Activated CD4-positive, alpha-beta memory T cell treated with anti-CD3 and anti-CD28 coated beads for 36 hours (primary cell): ENCODE measurements around the gene CCZ1. TPM values are rescaled to one million over a fixed set of nuclear protein-coding genes. Genes with fewer than 3 reads are reported as not detected.
"Not testable (repeated sequence)": the region's sequence is repeated elsewhere in the genome, so short reads cannot be mapped to it uniquely, and the experiment has no call there.

Source experiments
- CTCF ChIA-PET: fragments of 350-600 bp; sonication (Branson Sonifier 250); formaldehyde crosslinking; loops from one replicate; lab custom pipeline; 2021; ENCODE audit warnings: antibody characterized with exemption, inconsistent platforms; lab: Charles Lee
- POLR2A ChIA-PET: fragments of 350-600 bp; sonication (Branson Sonifier 250); formaldehyde crosslinking; loops from one replicate; lab custom pipeline; 2021; ENCODE audit warnings: antibody characterized with exemption; lab: Charles Lee
- DNase-seq: peaks from one replicate; pipeline ENCODE4 v3.0.0-alpha.2; 2020
- H3K27ac Mint-ChIP-seq: one replicate; pipeline ENCODE4 v1.8.0; 2021; ENCODE audit warnings: mixed read lengths
- H3K27me3 Mint-ChIP-seq: one replicate; pipeline ENCODE4 v1.8.0; 2021; ENCODE audit warnings: mixed read lengths
- H3K36me3 Mint-ChIP-seq: one replicate; pipeline ENCODE4 v1.8.0; 2021; ENCODE audit warnings: mixed read lengths
- H3K4me1 Mint-ChIP-seq: one replicate; pipeline ENCODE4 v1.8.0; 2021; ENCODE audit warnings: low read depth, mixed read lengths
- H3K4me3 Mint-ChIP-seq: one replicate; pipeline ENCODE4 v1.8.0; 2021; ENCODE audit warnings: mild to moderate bottlenecking, mixed read lengths
- H3K9me3 Mint-ChIP-seq: one replicate; pipeline ENCODE4 v1.8.0; 2021; ENCODE audit warnings: mixed read lengths
- intact Hi-C: fragments of 100-400 bp; cut with micrococcal nuclease; formaldehyde crosslinking; loops from one replicate; pipeline ENCODE4 v1.15.1; 2023
- total RNA-seq, 2 experiments: library from RNA; stranded (reverse); gene quantifications; one replicate each; pipeline ENCODE4 v1.2.3, GENCODE V29; 2021

CCZ1 gene
- 100 to 1,000 TPM in 1 of 2 experiments, 10 to 100 TPM in 1; 96.2 to 110 TPM for total RNA-seq

DNA sequence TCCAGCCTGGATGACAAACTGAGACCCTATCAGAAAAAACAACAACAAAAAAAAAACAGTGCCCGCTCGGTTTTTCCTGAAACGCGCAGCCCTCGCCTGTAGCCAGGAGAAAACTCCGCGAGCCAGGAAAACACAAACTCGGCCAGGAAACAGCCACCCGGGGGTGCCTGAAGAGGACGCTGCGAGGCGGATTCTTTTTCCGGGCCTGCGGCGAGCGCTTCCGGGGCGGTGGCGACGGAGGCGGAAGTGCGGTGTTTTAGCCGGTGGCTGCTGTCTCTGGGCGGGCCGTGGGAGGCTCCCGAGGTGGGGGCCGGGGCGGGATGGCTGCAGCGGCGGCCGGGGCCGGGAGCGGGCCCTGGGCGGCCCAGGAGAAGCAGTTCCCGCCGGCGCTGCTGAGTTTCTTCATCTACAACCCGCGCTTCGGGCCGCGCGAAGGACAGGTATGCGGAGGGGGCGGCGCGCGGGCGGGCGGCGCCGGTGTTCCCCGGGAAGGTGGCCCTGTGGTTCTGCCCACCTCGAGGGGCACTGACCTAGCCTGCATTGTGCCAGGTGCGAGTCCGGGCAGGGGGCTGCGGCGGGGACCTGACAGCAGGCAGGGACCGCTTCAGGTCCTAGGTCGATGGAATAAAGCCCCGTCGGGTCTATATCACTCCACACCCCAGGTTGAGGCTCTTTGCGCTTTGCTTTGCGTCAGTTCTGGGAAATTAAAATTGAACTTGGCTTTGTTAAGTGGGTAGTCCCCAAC is at the start of gene CCZ1:
CCZ1 (plus strand) TSS at position 254 of the 745 bp plus-strand sequence; CDS start at position 321, 67 bp downstream.
- H3K27ac Mint-ChIP-seq: peak within 1 kb of the TSS; percentile 82
- H3K36me3 Mint-ChIP-seq, H3K27me3 Mint-ChIP-seq, POLR2A ChIA-PET, intact Hi-C loops, H3K9me3 Mint-ChIP-seq, CTCF ChIA-PET: not testable (repeated sequence)
- peaks cover 10% of the 10 kb centered on the region for H3K4me1 Mint-ChIP-seq
- DNase-seq: peak; percentile 95
- peak within 1 kb of the TSS; percentile 83 for H3K4me3 Mint-ChIP-seq

DNA sequence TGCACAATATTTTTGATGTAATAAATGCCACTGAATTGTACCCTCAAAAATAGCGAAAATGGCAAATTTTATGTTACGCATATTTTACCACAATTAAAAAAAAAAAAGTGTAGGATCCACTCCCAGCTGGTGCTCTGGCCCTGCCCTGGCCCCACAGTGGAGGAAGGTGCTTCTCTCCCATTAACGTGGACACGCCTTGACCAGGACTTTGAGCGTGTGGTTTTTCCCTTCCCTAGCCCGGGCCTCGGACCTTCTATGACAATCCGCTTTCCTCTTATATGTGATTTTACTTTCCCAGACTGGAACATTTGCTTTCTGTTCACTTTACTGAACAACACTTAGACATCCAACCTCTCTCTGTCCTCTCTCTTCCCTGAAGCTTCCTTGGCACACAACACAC is 47.6 kb upstream of the CCZ1 start:
- Mint-ChIP-seq H3K27me3 (no peaks in the 10 kb centered on the region), H3K9me3 (no peaks in the 10 kb centered on the region), H3K4me1 (no peaks in the 10 kb centered on the region), H3K27ac (no peak overlapping the region), H3K4me3 (no peak overlapping the region), H3K36me3 (no peaks in the 10 kb centered on the region)
- intact Hi-C loops: loop anchor here (10.0 kb wide), 1 partner anchor 154 kb away; the partner anchor contains the start of genes AIMP2 and PMS2
- ChIA-PET CTCF (no interaction called here), POLR2A (interaction anchor here (0.6 kb wide), 1 partner anchor 31 kb away, joined by 3 read pairs; no protein-coding TSS in a partner anchor)
- DNase-seq: no peak

DNA sequence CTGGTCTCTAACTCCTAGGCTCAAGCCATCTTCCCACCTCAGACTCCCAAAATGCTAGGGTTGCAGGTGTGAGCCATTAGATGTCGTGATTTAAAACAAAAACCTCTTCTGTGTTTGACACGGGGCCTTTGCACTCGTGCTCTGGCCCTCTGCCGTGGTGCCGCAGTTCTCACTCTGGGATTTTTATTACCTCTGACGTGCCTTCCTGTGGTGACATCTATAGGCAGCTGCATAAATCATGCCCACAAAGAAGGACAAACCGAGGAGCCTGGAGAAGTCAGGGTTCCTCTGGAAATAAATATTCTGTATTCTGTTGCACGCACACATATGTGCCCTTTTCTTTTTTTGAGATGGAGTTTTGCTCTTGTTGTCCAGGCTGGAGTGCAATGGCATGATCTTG is 43.8 kb upstream of the CCZ1 start:
- H3K27me3 Mint-ChIP-seq: no peaks in the 10 kb centered on the region
- DNase-seq: no peak
- H3K4me1 Mint-ChIP-seq: peaks cover 14% of the 10 kb centered on the region
- ChIA-PET CTCF (interaction anchor here (0.8 kb wide), 1 partner anchor 677 kb away, joined by 3 read pairs; no protein-coding TSS in a partner anchor), POLR2A (no interaction called here)
- no peak overlapping the region for H3K4me3 Mint-ChIP-seq
- intact Hi-C loops: loop anchor here (10.0 kb wide), 1 partner anchor 150 kb away; the partner anchor contains the start of genes AIMP2 and PMS2
- H3K36me3 Mint-ChIP-seq: no peaks in the 10 kb centered on the region
- no peak overlapping the region for H3K27ac Mint-ChIP-seq
- H3K9me3 Mint-ChIP-seq: no peaks in the 10 kb centered on the region

- H3K27me3 Mint-ChIP-seq, H3K4me3 Mint-ChIP-seq: not testable (repeated sequence)
Measured at GRCh38 chr7:5857041-5857575, 41.4 kb upstream of the CCZ1 start.

DNA sequence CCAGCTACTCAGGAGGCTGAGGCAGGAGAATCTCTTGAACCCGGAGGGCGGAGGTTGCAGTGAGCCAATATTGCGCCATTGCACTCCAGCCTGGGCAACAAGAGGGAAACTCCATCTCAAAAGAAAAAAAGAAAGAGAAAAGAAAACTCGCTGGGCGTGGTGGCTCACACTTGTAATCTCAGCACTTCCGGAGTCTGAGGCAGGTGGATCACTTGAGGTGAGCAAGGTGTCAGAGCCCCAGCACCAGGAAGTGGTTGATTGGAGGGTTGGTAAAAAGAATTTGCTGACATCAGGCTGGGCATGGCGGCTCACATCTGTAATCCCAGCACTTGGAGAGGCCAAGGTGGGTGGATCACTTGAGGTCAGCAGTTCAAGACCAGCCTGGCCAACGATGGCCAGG is 40.0 kb upstream of the CCZ1 start:
- H3K4me3 Mint-ChIP-seq, POLR2A ChIA-PET, H3K9me3 Mint-ChIP-seq, CTCF ChIA-PET, H3K36me3 Mint-ChIP-seq, H3K27me3 Mint-ChIP-seq: not testable (repeated sequence)
- Mint-ChIP-seq H3K27ac (peak overlapping the region; percentile 38), H3K4me1 (peaks cover 14% of the 10 kb centered on the region)
- peak; percentile 59 for DNase-seq
- intact Hi-C loops: loop anchor here (10.0 kb wide), 1 partner anchor 146 kb away; the partner anchor contains the start of genes AIMP2 and PMS2

More at GRCh38 chr7:5857041-5857575, 41.4 kb upstream of the CCZ1 start:
- DNase-seq, H3K36me3 Mint-ChIP-seq, H3K27ac Mint-ChIP-seq, H3K9me3 Mint-ChIP-seq, POLR2A ChIA-PET: not testable (repeated sequence)
- CTCF ChIA-PET: interaction anchor here (0.6 to 2.2 kb wide), 15 partner anchors 11 to 864 kb away, joined by 3 to 13 read pairs (median 4); partner anchors contain the start of gene INTS15
- peaks cover 14% of the 10 kb centered on the region for H3K4me1 Mint-ChIP-seq
- intact Hi-C loops: loop anchor here (10.0 kb wide), 1 partner anchor 148 kb away; the partner anchor contains the start of genes AIMP2 and PMS2

DNA sequence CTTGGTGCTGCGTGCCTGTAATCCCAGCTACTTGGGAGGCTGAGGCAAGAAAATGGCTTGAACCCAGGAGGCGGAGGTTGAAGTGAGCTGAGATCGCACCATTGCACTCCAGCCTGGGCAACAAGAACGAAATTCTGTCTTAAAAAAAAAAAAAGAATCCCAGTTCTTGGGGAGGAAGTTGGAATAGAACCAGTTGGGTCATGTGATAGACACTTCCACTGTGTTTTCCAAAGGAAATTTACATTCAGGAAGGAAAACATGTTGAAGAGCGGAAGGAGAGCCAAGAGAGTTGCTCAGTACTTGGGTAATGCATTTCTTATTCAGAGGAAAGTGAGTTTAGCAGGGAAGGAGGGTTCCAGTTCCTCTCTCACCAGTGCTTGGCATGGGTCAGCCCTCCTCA is 37.3 kb upstream of the CCZ1 start:
- DNase-seq, intact Hi-C loops, H3K9me3 Mint-ChIP-seq, H3K4me3 Mint-ChIP-seq, H3K27me3 Mint-ChIP-seq, H3K36me3 Mint-ChIP-seq, CTCF ChIA-PET, POLR2A ChIA-PET, H3K27ac Mint-ChIP-seq: not testable (repeated sequence)
- H3K4me1 Mint-ChIP-seq: peaks cover 14% of the 10 kb centered on the region

DNA sequence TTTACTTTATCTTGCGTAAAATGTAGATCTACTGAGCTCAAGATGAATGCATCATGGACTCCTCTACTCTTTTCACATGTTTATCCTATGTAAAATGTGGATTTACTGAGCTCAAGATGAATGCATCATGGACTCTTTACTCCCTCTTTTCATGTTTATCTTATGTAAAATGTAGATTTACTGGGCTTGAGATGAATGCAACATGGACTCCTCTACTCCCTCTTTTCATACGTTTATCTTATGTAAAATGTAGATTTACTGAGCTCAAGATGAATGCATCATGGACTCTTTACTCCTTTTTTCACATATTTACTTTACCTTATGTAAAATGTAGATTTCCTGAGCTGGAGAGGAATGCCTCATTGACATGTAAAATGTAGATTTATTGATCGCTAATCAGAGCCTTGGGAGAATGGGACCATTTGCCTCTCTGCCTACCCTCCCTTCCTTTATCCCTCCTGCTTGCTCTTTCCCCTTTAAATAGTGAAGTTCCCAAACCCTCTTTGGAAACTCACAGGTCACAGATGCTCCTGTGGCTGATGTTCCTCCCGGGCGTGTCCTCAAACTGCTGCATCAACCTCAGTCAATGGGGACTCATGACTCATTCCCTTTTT is 35.7 kb upstream of the CCZ1 start:
- H3K4me3 Mint-ChIP-seq, H3K36me3 Mint-ChIP-seq, intact Hi-C loops, H3K9me3 Mint-ChIP-seq, CTCF ChIA-PET, H3K27ac Mint-ChIP-seq, H3K4me1 Mint-ChIP-seq, POLR2A ChIA-PET, H3K27me3 Mint-ChIP-seq, DNase-seq: not testable (repeated sequence)

- H3K4me3 Mint-ChIP-seq, DNase-seq, H3K9me3 Mint-ChIP-seq, H3K4me1 Mint-ChIP-seq, POLR2A ChIA-PET, H3K27ac Mint-ChIP-seq, intact Hi-C loops, H3K36me3 Mint-ChIP-seq, H3K27me3 Mint-ChIP-seq, CTCF ChIA-PET: not testable (repeated sequence)
Measured at GRCh38 chr7:5865279-5865931, 33.1 kb upstream of the CCZ1 start.

- intact Hi-C loops: no loop called here
- no peak overlapping the region for H3K27ac Mint-ChIP-seq
- H3K4me1 Mint-ChIP-seq: no peaks in the 10 kb centered on the region
- POLR2A ChIA-PET: no interaction called here
- no peaks in the 10 kb centered on the region for H3K27me3 Mint-ChIP-seq
- no peak overlapping the region for H3K4me3 Mint-ChIP-seq
- DNase-seq: no peak
- CTCF ChIA-PET: interaction anchor here (2.0 kb wide), 1 partner anchor 11 kb away, joined by 13 read pairs; no protein-coding TSS in a partner anchor
- peaks cover 2% of the 10 kb centered on the region for H3K36me3 Mint-ChIP-seq
- H3K9me3 Mint-ChIP-seq: no peaks in the 10 kb centered on the region
Measured at GRCh38 chr7:5867060-5867459, 31.5 kb upstream of the CCZ1 start.

DNA sequence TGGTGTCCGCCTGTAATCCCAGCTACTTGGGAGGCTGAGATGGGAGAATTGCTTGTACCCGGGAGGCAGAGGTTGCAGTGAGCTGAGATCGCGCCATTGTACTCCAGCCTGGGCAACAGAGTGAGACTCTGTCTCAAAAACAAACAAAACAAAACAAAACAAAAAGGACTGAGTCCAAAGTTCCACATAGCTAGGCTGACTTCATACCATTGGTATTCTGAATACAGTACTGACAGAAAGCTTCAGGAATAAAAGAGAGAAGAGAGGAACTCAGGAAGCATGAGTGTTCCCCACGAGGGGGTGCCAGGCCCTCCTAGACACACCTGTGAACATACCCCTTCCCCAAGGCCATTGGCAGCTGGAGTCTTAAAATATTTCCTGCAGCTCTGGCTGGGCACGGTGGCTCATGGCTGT is 29.6 kb upstream of the CCZ1 start:
- DNase-seq, intact Hi-C loops, H3K9me3 Mint-ChIP-seq, H3K36me3 Mint-ChIP-seq, H3K4me3 Mint-ChIP-seq, H3K27me3 Mint-ChIP-seq, POLR2A ChIA-PET, H3K27ac Mint-ChIP-seq, H3K4me1 Mint-ChIP-seq: not testable (repeated sequence)
- CTCF ChIA-PET: interaction anchor here (2.0 kb wide), 1 partner anchor 13 kb away, joined by 13 read pairs; no protein-coding TSS in a partner anchor

DNA sequence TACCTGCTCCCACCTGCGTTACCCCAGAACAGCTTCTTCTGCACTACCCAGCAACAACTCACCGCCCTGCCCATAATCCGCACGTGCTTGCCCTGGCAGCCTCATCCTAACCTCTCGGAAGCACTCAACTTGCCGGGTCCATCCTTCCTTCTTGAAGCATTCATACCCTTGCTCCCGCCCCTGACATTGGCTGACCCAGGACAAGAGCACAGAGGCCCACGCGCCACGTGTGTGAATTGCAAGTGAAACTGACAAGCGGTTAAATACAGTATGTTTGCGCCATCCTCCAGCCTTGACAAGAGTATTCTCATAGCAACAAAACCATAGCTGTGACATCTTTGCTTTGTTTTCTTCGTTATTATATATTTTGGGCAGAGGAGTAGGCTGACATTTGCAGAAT is 28.8 kb upstream of the CCZ1 start:
- Mint-ChIP-seq H3K4me1 (no peaks in the 10 kb centered on the region), H3K36me3 (peaks cover 2% of the 10 kb centered on the region), H3K9me3 (no peaks in the 10 kb centered on the region), H3K27ac (no peak overlapping the region), H3K4me3 (no peak overlapping the region), H3K27me3 (no peaks in the 10 kb centered on the region)
- DNase-seq: no peak
- intact Hi-C loops: no loop called here
- ChIA-PET CTCF (no interaction called here), POLR2A (no interaction called here)

DNA sequence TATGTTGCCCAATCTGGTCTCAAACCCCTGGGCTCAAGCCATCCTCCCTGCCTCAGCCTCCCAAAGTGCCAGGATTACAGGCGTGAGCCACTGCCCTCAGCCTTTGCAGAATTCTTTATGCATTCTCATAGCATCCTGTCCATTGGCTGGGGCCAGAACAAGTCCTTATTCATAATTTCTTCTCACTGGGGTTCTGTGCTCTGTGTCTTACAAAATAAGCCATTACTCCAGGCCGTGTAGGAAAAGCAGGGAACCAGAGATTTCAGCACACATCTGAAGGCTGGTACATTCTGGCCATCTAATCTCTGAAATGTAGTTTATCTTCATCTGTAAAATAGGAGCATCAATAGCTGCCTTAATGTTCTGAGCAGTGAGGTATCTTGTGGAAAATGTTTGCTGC is 28.2 kb upstream of the CCZ1 start:
- Mint-ChIP-seq H3K27me3 (no peaks in the 10 kb centered on the region), H3K4me1 (no peaks in the 10 kb centered on the region), H3K36me3 (peaks cover 2% of the 10 kb centered on the region), H3K27ac (no peak overlapping the region), H3K9me3 (no peaks in the 10 kb centered on the region), H3K4me3 (no peak overlapping the region)
- DNase-seq: no peak
- CTCF ChIA-PET: no interaction called here
- POLR2A ChIA-PET: no interaction called here
- intact Hi-C loops: no loop called here
